ENCODE results near the gene ADAMTS12. TPM values are rescaled to one million over a fixed set of nuclear protein-coding genes. Genes with fewer than 3 reads are reported as not detected.

ADAMTS12 gene
- total and polyA plus RNA-seq, 2 of the 8 experiments (the other 6 are each of a cell fraction or from before 2014, with no cell fraction given), result 6.4 to 12.8 TPM

GRCh38 chr5:33891788-33892619 lies at the start of gene ADAMTS12 (continued):
- no peak for TF ChIP-seq BCL11A (IDR thresholded peaks at IDR 0.05; ENCODE audit: low read depth in 2 of 2, low read length in 2 of 2)
- TF ChIP-seq TAF1 (IDR thresholded peaks at IDR 0.05; ENCODE audit: low read depth, low read length), result 0 out of 2 replicates have a peak, but pooled peaks have one; percentile 17
- TF ChIP-seq E2F6 (IDR thresholded peaks at IDR 0.05), result peak; percentile 8; the same call in 1 of the 2 replicates

All from H1 (cell line).